SHP77 treated with DMSO at 0.1 percent for 48 hours (cell line): ENCODE measurements around the gene MMUT.
"Not testable (repeated sequence)": the region's sequence is repeated elsewhere in the genome, so short reads cannot be mapped to it uniquely, and the experiment has no call there.

Experiments
- DNase-seq: peaks from one replicate; lab custom pipeline; 2025; lab: John Stamatoyannopoulos, UW

MMUT gene

GRCh38 chr6:49416195-49416594 is 46.9 kb downstream of the MMUT start:
- DNase-seq, result no peak

DNA sequence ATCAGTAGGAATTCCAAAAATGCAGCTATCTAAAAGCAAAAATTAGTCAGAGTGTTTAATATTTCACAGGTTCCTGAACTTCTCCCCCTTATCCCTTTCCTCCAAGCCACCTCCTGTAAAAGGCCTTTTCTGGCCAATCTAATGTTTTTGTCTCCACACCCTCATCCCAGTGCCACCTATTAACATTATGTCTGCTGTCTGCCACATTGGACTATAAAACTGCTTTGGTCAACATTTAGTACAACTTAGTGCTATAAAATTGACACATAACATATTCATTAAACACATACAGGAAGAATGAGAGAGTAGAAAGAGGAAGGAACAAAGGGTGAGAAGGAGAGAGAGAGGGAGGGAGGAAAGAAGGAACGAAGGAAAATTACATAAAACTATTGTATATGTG is 47.7 kb downstream of the MMUT start:
- DNase-seq, result no peak

DNA sequence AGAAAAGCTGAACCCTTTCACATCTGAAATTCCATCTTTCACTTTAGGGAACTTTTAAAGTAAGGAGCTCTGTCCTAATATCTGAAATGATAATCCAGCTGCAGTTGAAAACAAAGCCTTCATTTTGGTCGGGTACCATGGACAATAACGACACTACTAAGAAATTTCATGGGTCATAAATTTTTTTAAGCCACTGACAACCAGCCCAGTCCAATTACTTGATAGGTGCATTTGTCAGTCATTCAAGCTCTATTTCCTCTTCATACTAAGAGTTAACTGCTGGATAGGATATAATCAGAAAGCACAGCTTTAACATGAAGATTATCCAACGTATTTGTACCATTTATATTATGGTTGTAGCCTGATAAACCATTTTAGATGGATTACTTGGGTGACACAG is 52.5 kb downstream of the MMUT start:
- DNase-seq, result no peak

DNA sequence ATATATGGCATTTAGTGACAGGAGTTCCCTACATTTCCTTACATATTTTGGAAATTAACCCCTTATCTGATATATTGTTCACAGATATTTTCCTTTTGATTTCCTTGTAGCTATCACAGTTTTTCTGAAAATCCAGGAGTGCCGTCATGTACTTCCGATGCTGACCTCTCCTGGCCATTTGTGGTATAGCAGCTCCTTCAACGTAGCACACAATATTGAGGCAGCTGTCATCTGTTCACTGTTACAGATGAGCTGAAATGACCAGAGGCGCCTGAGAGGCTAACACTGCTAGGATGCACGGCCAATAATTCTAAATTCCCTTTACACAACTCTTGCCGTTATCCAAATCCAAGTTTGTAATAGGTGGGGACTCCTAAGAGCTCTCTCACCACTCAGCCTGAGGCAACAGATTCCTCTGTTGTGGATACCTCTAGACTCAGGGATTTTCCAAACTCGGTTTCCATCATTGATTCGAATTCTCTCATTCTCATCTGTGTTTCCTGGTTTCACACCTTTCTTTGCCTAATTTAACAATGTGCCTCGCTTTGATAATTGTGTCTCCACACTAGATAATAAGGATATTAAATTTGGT is 53.0 kb downstream of the MMUT start:
- DNase-seq, result peak; percentile 40

DNA sequence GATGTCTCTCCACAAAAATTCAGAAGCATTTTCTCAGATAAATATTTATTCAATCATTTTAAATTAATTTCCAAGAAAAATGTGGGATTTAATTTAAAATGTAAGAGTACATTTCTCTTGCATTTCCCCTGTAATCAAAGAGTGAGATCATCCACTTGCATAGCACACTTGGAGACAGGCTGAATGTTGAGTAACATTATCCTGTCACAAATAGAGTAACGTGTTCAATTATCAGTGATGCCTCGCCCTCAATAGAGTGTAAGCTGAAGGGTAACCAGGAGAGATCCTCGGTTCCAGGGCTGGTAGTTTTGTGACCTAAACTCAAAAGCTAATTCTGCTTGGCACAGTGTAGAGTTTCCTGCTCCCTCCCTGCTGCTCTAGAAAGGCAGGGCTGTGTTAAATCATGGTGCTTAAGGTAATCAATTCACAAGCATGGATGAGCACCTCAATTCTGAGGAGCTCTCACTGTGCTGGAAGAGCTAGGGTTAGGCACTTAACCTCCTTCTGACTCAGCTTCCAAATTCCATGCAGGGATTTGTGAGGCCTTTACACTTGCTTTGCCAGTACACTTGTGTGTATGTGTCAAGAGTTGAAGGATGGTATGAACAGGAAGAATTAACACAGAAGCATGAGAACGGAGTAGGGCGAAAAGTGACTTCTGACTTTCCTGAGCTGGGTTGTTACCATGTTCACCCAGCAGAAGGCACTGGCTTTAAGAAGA is 56.6 kb downstream of the MMUT start:
- no peak for DNase-seq

- DNase-seq, result no peak
These were observed 62.0 kb downstream of the MMUT start for GRCh38 chr6:49401063-49401462.

DNA sequence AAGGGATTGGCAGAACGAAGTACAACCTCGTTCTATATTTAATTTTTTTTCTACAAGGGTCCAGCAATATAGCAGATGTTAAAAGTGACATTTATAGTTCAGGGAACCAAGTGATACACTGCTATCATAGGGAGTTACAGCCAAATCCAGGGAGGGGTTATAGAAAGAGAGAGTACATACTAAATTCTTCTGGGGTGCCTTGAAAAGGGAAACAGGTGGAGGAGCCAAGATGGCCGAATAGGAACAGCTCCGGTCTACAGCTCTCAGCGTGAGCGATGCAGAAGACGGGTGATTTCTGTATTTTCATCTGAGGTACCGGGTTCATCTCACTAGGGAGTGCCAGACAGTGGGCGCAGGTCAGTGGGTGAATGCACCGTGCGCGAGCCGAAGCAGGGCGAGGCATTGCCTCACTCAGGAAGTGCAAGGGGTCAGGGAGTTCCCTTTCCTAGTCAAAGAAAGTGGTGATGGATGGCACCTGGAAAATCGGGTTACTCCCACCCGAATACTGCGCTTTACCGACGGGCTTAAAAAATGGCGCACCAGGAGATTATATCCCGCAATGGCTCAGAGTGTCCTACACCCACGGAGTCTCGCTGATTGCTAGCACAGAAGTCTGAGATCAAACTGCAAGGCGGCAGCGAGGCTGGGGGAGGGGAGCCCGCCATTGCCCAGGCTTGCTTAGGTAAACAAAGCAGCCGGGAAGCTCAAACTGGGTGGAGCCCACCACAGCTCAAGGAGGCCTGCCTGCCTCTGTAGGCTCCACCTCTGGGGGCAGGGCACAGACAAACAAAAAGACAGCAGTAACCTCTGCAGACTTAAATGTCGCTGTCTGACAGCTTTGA is 76.2 kb downstream of the MMUT start:
- not testable (repeated sequence) for DNase-seq

GRCh38 chr6:49384904-49385303 is 78.1 kb downstream of the MMUT start:
- no peak for DNase-seq
